Activated CD4-positive, alpha-beta T cell treated with anti-CD3 and anti-CD28 coated beads for 36 hours (primary cell): ENCODE data around the gene ERMAP. TPM values are rescaled to one million over a fixed set of nuclear protein-coding genes. Genes with fewer than 3 reads are reported as not detected.

Source experiments
- ATAC-seq: fragments of 200-7000 bp; cut with Tn5 transposase; one replicate; pipeline ENCODE4 v1.10.0; 2021; ENCODE audit warnings: mild to moderate bottlenecking, moderate library complexity
- CTCF ChIA-PET: fragments of 350-600 bp; sonication (Branson Sonifier 250); formaldehyde crosslinking; loops from one replicate; lab custom pipeline; 2021; ENCODE audit warnings: antibody characterized with exemption; lab: Charles Lee
- POLR2A ChIA-PET: fragments of 350-600 bp; sonication (Branson Sonifier 250); formaldehyde crosslinking; loops from one replicate; lab custom pipeline; 2021; ENCODE audit warnings: antibody characterized with exemption, inconsistent platforms; lab: Charles Lee
- DNase-seq: peaks from one replicate; pipeline ENCODE4 v3.0.0-alpha.2; 2020
- H3K27ac Mint-ChIP-seq: one replicate; pipeline ENCODE4 v1.8.0; 2021; ENCODE audit warnings: mixed read lengths
- H3K27me3 Mint-ChIP-seq: one replicate; pipeline ENCODE4 v1.8.0; 2021; ENCODE audit warnings: mixed read lengths
- H3K36me3 Mint-ChIP-seq: one replicate; pipeline ENCODE4 v1.8.0; 2021; ENCODE audit warnings: low read depth, mixed read lengths
- H3K4me1 Mint-ChIP-seq: one replicate; pipeline ENCODE4 v1.8.0; 2021; ENCODE audit warnings: mixed read lengths
- H3K4me3 Mint-ChIP-seq: one replicate; pipeline ENCODE4 v1.8.0; 2021; ENCODE audit warnings: mild to moderate bottlenecking, moderate library complexity, mixed read lengths
- H3K9me3 Mint-ChIP-seq: one replicate; pipeline ENCODE4 v1.8.0; 2021; ENCODE audit warnings: low read depth, mixed read lengths
- intact Hi-C, 2 experiments: fragments of 100-400 bp; cut with DNase I in 1 of 2; cut with micrococcal nuclease in 1 of 2; formaldehyde crosslinking; loops; one replicate each; pipeline versions ENCODE4 v1.14.2 to v1.15.1; 2022 to 2024; cut with DNase I, micrococcal nuclease
- total RNA-seq, 2 experiments: library from RNA; stranded (reverse); gene quantifications; one replicate each; pipeline ENCODE4 v1.2.3, GENCODE V29; 2021

ERMAP gene
- total RNA-seq, 2 experiments from 2014 or later = 4.5 to 6.4 TPM

DNA sequence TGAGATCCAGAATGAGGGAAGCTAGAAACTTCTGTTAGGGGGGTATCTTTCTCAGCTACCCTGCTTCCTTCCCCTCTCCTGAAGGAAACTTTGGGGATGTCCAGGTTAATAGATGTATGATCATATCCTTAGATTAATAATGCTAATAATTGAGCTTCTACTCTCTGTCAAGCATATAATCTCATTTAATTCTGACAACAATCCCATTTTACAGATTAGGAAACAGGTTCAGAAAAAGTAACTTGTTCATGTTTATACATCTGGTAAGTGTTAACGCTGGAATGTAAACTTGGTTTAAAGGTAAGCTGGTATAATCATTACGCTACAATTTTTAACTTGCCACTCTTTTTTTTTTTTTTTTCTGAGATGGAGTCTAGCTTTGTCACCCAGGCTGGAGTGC lies 33.8 kb upstream of the ERMAP start:
- Mint-ChIP-seq H3K36me3 (peaks cover 27% of the 10 kb centered on the region), H3K27me3 (no peaks in the 10 kb centered on the region), H3K4me1 (peaks cover 12% of the 10 kb centered on the region), H3K27ac (no peak overlapping the region), H3K9me3 (no peaks in the 10 kb centered on the region), H3K4me3 (no peak overlapping the region)
- ChIA-PET POLR2A (no interaction called here), CTCF (interaction anchor here (0.5 to 2.1 kb wide), 5 partner anchors 12 to 290 kb away, joined by 3 to 9 read pairs (median 5); partner anchors contain the start of genes C1orf50 and P3H1)
- no peak for ATAC-seq
- no peak for DNase-seq
- intact Hi-C loops = no loop called here

DNA sequence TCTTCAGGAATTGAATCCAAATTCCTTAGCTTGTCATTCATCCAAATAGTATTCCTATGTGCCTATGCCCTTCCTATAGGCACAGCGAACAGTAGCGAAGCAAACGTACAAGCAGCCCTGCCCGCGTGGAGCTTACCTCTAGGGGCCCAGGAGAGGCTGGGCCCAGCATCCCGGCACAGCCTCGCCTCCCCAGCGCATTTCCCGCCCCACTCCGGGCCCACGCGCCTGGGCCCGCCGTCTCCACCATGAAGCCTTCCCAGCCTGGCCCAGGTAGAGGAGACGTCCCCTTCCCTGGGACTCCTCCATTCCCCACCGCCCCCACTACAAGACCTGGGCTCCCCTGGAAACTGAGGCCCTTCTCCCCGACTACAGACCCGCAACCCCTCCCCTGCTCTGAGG lies 32.4 kb upstream of the ERMAP start:
- H3K27me3 Mint-ChIP-seq = no peaks in the 10 kb centered on the region
- H3K36me3 Mint-ChIP-seq = peaks cover 21% of the 10 kb centered on the region
- no peak overlapping the region for H3K27ac Mint-ChIP-seq
- H3K4me1 Mint-ChIP-seq = peaks cover 10% of the 10 kb centered on the region
- no peaks in the 10 kb centered on the region for H3K9me3 Mint-ChIP-seq
- H3K4me3 Mint-ChIP-seq = no peak overlapping the region
- ChIA-PET CTCF (interaction anchor here (0.5 to 2.1 kb wide), 4 partner anchors 11 to 289 kb away, joined by 3 to 9 read pairs (median 4); partner anchors contain the start of genes C1orf50 and P3H1), POLR2A (interaction anchor here (0.7 kb wide), 1 partner anchor 62 kb away, joined by 4 read pairs; the partner anchor contains the start of gene ZNF691)
- intact Hi-C loops = no loop called here
- ATAC-seq = no peak
- no peak for DNase-seq

DNA sequence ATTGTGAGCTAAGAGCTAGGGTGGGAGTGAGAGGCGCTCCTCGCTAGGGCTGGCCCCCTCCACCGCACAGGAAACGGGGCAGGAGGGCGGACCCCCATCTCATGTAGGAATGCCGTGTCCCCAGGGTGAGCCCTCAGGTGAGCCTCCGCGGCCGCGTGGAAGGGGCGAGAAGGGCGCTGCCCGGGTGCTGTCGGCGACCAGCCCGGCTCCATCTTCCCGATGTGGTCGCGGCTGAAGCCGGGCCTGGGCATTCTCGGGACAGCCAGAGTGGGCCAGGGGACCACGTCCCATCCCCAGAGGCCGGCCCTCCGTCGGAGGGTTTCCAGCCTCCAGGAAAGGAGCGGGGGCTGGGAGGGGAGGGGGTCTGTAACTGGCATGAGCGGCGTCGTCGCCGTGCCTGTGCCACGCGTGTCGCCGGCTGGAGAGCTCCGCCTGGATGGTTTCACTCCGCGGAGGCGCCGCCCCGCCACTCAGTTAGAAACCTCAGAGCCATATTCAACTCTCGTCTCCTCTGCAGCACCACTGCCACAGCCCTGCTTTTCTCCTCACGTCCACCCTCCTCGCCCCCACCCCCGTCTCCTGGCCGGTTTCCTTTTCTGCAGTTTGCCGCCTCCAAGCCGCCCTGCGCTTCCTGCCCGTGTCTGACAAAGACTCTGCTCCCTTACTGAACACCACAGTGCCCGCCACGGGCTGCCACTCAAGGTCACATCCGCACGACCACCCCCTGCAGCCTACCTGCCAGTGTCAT lies 31.8 kb upstream of the ERMAP start, which contains the start of gene TMEM269:
TMEM269 (plus strand) TSS at position 46 of the 748 bp plus-strand sequence. CDS start 4,903 bp downstream, outside the sequence.
- Mint-ChIP-seq H3K36me3 (peaks cover 21% of the 10 kb centered on the region), H3K27me3 (no peaks in the 10 kb centered on the region), H3K4me3 (peak within 1 kb of the TSS; percentile 48), H3K27ac (peak within 1 kb of the TSS; percentile 78), H3K9me3 (no peaks in the 10 kb centered on the region), H3K4me1 (peaks cover 10% of the 10 kb centered on the region)
- intact Hi-C loops = no loop called here
- ATAC-seq (peak; percentile 94), DNase-seq (peak; percentile 75)
- ChIA-PET POLR2A (interaction anchor here (0.7 kb wide), 1 partner anchor 61 kb away, joined by 4 read pairs; the partner anchor contains the start of gene ZNF691), CTCF (interaction anchor here (1.2 to 2.1 kb wide), 2 partner anchors 12 to 288 kb away, joined by 3 to 9 read pairs; no protein-coding TSS in a partner anchor)

DNA sequence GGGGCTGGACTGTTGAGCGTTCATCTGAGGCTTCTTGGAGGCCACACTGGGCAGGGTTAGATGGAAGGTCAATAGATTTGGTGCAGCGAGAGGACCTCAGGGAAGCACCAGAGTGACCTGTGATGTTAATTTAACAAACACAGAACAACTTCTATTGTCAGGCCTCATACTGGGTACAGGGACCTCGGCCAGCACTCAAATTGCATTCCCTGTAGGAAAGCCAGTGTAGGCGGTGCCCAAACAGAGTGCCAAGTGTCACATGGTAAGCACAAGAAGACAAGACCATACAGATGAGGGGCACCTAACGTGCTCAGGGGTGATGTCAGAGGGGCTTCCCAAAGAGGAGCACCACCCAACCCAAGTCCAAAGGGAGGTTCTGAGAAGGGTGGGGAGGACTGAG lies 30.8 kb upstream of the ERMAP start:
- Mint-ChIP-seq H3K36me3 (peaks cover 15% of the 10 kb centered on the region), H3K27ac (peak overlapping the region; percentile 7), H3K4me3 (no peak overlapping the region), H3K4me1 (peaks cover 10% of the 10 kb centered on the region), H3K27me3 (no peaks in the 10 kb centered on the region), H3K9me3 (no peaks in the 10 kb centered on the region)
- ATAC-seq (no peak), DNase-seq (no peak)
- ChIA-PET POLR2A (no interaction called here), CTCF (no interaction called here)
- intact Hi-C loops = no loop called here

DNA sequence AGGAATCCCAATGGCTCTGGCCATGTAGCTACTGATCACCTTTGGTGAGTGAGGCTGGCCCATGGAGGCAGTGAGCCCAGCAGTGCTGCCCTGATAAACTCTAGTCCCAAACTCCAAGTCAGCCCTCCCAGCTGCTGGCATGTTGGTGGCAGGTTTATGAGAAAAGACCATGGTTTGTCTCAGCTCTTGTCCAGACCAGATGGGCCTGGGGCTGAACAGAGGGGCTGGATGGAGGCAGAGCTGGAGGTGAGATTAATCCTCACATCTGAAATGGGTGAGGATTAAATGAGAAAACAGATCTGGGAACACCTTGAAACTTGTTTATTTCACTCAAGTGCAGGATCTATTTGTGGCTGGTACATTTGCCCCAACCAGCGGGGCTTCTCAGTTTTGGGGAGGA lies 28.9 kb upstream of the ERMAP start:
- no peak overlapping the region for H3K27ac Mint-ChIP-seq
- intact Hi-C loops = no loop called here
- H3K36me3 Mint-ChIP-seq = peaks cover 7% of the 10 kb centered on the region
- ChIA-PET POLR2A (no interaction called here), CTCF (no interaction called here)
- H3K4me1 Mint-ChIP-seq = peaks cover 10% of the 10 kb centered on the region
- H3K9me3 Mint-ChIP-seq = no peaks in the 10 kb centered on the region
- ATAC-seq (no peak), DNase-seq (no peak)
- H3K27me3 Mint-ChIP-seq = no peaks in the 10 kb centered on the region
- H3K4me3 Mint-ChIP-seq = no peak overlapping the region

DNA sequence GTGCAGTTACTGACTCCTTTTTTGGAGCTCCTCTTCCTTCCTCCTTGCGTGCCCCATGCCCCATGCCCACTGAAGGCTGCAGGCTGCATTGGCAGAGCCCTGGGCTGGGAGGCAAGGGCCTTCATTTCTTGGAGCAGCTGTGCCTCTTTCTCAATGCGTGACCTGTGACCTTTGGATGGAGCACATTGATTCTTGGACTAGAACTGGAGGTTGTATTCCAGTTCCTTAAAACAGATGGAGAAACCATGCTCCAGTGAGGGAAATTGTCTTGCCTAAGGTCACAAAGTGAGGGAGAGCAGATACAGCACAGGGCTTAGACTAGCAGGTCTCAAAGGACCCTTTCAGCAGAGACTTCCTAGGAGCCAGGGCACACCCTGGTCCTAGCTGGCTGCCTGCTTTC lies 23.1 kb upstream of the ERMAP start:
- intact Hi-C loops = no loop called here
- no peak for ATAC-seq
- ChIA-PET CTCF (no interaction called here), POLR2A (no interaction called here)
- no peak for DNase-seq
- Mint-ChIP-seq H3K9me3 (no peaks in the 10 kb centered on the region), H3K36me3 (no peaks in the 10 kb centered on the region), H3K4me1 (no peaks in the 10 kb centered on the region), H3K27ac (no peak overlapping the region), H3K27me3 (no peaks in the 10 kb centered on the region), H3K4me3 (no peak overlapping the region)

DNA sequence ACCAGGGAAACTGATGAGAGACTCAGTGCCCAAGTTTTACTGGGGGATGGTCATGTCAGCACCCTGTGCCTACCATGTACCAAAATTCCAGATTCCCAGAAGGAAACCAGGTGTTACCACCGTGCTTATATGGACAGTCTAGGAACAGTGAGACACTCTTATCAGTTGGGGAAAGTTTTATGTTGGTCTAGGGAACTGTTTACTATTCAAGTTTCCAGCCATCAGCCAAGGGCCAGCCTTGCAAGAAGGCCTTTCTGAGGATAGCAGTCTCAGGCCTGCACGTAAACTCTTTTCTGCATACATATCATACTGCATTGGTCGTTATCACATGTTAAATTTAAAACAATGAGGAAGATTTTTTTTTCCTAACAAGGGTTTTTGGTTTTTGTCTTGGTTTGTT lies 19.5 kb upstream of the ERMAP start:
- no peaks in the 10 kb centered on the region for H3K27me3 Mint-ChIP-seq
- no peaks in the 10 kb centered on the region for H3K4me1 Mint-ChIP-seq
- ATAC-seq = no peak
- ChIA-PET CTCF (no interaction called here), POLR2A (no interaction called here)
- H3K36me3 Mint-ChIP-seq = no peaks in the 10 kb centered on the region
- intact Hi-C loops = no loop called here
- H3K4me3 Mint-ChIP-seq = no peak overlapping the region
- H3K9me3 Mint-ChIP-seq = no peaks in the 10 kb centered on the region
- no peak for DNase-seq
- no peak overlapping the region for H3K27ac Mint-ChIP-seq

DNA sequence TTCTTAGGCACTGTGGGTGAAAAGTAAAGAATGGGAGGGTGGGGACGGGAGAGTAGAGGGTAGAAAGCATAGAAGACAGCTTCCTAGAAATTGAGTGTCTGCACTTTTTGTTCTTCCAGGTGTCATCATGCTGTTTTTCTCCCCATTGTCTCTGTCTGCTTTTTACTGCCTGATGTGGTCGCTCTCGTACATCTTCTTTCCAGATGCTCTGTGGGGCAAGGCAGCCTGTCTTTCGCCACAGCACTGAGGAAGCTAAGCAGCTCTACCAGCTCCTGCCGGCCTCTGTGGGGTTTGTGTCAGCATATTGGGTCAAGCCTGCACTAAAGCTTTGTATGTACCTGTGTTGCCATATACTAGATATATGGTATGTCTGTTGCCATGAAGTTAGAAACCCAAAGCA lies 18.9 kb upstream of the ERMAP start:
- ChIA-PET CTCF (interaction anchor here (1.3 kb wide), 1 partner anchor 276 kb away, joined by 3 read pairs; no protein-coding TSS in a partner anchor), POLR2A (no interaction called here)
- Mint-ChIP-seq H3K9me3 (no peaks in the 10 kb centered on the region), H3K27ac (no peak overlapping the region), H3K4me3 (no peak overlapping the region), H3K4me1 (no peaks in the 10 kb centered on the region), H3K27me3 (no peaks in the 10 kb centered on the region), H3K36me3 (no peaks in the 10 kb centered on the region)
- intact Hi-C loops = no loop called here
- DNase-seq (no peak), ATAC-seq (no peak)

DNA sequence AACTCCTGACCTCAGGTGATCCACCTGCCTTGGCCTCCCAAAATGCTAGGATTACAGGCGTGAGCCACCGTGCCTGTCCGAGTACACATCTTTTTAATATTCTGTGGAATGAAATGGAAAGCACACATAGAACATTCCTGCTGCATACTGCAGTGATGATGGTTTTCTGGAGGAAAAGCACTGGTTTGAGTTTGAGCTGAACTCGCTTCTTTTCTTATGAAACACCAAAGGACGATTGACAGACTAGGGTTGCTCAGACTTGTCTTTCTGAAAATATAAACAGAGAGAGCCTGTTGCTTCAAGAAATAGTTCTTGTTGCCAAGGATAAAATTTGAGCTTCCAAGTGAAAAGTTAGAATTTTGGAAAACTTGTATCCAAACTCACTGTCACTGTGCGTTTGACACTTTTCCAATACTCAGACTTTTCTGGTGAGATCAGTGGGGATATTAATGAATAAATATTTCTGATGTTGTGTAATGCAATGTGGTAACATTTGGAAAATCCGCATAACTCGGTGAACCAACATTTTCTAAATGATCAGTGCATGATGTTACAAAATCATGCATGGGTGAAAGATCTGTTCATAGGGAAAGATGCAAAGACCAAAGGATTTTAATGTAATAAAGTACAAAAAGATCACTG lies 15.0 kb upstream of the ERMAP start:
- DNase-seq (no peak), ATAC-seq (no peak)
- Mint-ChIP-seq H3K4me1 (no peaks in the 10 kb centered on the region), H3K9me3 (no peaks in the 10 kb centered on the region), H3K27ac (no peak overlapping the region), H3K27me3 (no peaks in the 10 kb centered on the region), H3K36me3 (peaks cover 5% of the 10 kb centered on the region), H3K4me3 (no peak overlapping the region)
- CTCF ChIA-PET = interaction anchor here (0.6 kb wide), 1 partner anchor 1336 kb away, joined by 3 read pairs; no protein-coding TSS in a partner anchor
- POLR2A ChIA-PET = no interaction called here
- intact Hi-C loops = no loop called here

DNA sequence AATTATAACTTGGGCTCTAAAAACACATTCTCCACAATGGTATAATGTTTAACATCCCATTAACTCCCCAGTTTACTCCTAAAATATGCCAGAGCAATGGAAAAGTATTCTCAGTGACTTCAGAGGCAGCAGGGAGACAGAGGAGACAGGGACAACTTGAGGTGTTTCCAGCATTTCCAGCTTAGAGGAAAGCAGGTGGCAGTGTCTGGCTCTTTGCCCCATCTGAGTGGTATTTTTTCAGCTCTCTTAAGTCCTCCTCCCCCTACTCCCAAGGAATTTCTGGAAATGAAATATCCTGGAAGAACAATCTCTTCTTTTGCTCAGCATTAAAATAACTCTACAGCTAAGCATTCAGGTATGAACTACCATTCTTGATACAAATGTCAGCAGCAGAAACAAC lies 10.8 kb upstream of the ERMAP start:
- DNase-seq = no peak
- Mint-ChIP-seq H3K36me3 (peaks cover 5% of the 10 kb centered on the region), H3K27ac (no peak overlapping the region), H3K4me1 (peaks cover 3% of the 10 kb centered on the region), H3K9me3 (no peaks in the 10 kb centered on the region), H3K4me3 (no peak overlapping the region), H3K27me3 (no peaks in the 10 kb centered on the region)
- ChIA-PET POLR2A (no interaction called here), CTCF (interaction anchor here (0.5 to 0.8 kb wide), 2 partner anchors 26 to 97 kb away, joined by 3 to 4 read pairs; no protein-coding TSS in a partner anchor)
- ATAC-seq = no peak
- intact Hi-C loops = no loop called here

DNA sequence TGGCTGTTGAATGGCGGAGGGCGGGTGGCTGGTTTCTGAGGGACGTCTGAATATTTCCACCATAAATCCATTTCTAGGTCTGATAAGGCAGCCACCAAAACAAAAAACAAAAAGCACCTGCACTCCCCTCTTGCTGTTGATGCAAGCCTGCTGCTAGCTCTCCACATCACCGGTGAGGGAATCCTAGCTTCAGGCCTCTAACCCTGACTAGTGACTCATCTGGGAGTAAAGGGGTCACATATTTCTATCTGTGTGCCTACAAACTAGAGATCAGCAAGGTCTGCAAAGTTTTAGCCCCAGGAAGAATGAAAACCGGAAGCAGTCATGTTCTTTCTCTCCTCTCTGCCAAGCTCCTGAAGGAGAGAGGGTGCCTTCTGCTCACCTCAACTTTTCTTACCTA lies 10.3 kb upstream of the ERMAP start:
- ATAC-seq (no peak), DNase-seq (no peak)
- Mint-ChIP-seq H3K9me3 (no peaks in the 10 kb centered on the region), H3K27me3 (no peaks in the 10 kb centered on the region), H3K4me1 (peaks cover 3% of the 10 kb centered on the region), H3K27ac (no peak overlapping the region), H3K4me3 (no peak overlapping the region), H3K36me3 (peaks cover 5% of the 10 kb centered on the region)
- POLR2A ChIA-PET = no interaction called here
- intact Hi-C loops = no loop called here
- CTCF ChIA-PET = interaction anchor here (0.5 to 0.8 kb wide), 2 partner anchors 27 to 97 kb away, joined by 3 to 4 read pairs; no protein-coding TSS in a partner anchor
